OCI-LY7 (cell line): ENCODE measurements around the gene NKX2-8. TPM values are rescaled to one million over a fixed set of nuclear protein-coding genes. Genes with fewer than 3 reads are reported as not detected.
"Not testable (repeated sequence)": the region's sequence is repeated elsewhere in the genome, so short reads cannot be mapped to it uniquely, and the experiment has no call there.

Experiments used
- BruUV-seq: library from RNA; stranded (reverse); fragments of 400-500 nt; replicated peaks from 2 replicates; lab custom pipeline; 2021; lab: Mats Ljungman, UMichigan
- CTCF ChIA-PET: fragments of 300-600 bp; sonication (Branson Sonifier 250); formaldehyde crosslinking; loops from one replicate; lab custom pipeline; 2022; ENCODE audit warnings: antibody characterized with exemption; ENCODE audit not compliant: unreplicated experiment; lab: Charles Lee
- POLR2A ChIA-PET: fragments of 300-600 bp; sonication (Branson Sonifier 250); formaldehyde crosslinking; loops from one replicate; lab custom pipeline; 2022; ENCODE audit warnings: antibody characterized with exemption; lab: Charles Lee
- DNase-seq: peaks from one replicate; pipeline ENCODE4 v3.0.0-alpha.2; 2015; ENCODE audit warnings: low spot score
- H2AFZ ChIP-seq: fragments of 200-600 bp; sonication (generic), shearing (Covaris generic); 2 replicates; pipeline ENCODE4 v1.6.1; 2014; ENCODE audit warnings: mild to moderate bottlenecking, antibody characterized with exemption, low read length, moderate library complexity
- H3K27ac ChIP-seq: fragments of 200-600 bp; sonication (generic); 2 replicates; pipeline ENCODE4 v1.5.1; 2014; ENCODE audit warnings: mixed run types, low read depth, mild to moderate bottlenecking, moderate library complexity, low read length, inconsistent platforms; ENCODE audit not compliant: poor library complexity, severe bottlenecking
- H3K36me3 ChIP-seq: fragments of 200-600 bp; sonication (generic); 2 replicates; pipeline ENCODE4 v1.6.1; 2014; ENCODE audit warnings: mild to moderate bottlenecking, antibody characterized with exemption, low read length, moderate library complexity, mixed read lengths; ENCODE audit not compliant: insufficient read depth
- H3K4me1 ChIP-seq: fragments of 200-600 bp; sonication (generic); 2 replicates; pipeline ENCODE4 v1.5.1; 2014; ENCODE audit warnings: mild to moderate bottlenecking, low read length; ENCODE audit not compliant: insufficient read depth, poor library complexity, severe bottlenecking
- H3K4me2 ChIP-seq: fragments of 200-600 bp; sonication (generic); 2 replicates; pipeline ENCODE4 v1.6.1; 2014; ENCODE audit warnings: mild to moderate bottlenecking, low read length
- H3K4me3 ChIP-seq: fragments of 200-600 bp; sonication (generic); 2 replicates; pipeline ENCODE4 v1.5.1; 2014; ENCODE audit warnings: mild to moderate bottlenecking, low read depth, low read length; ENCODE audit not compliant: poor library complexity, severe bottlenecking
- H3K79me2 ChIP-seq: fragments of 200-600 bp; sonication (generic); 2 replicates; pipeline ENCODE4 v1.6.1; 2016; ENCODE audit warnings: low read depth, mild to moderate bottlenecking, low read length, moderate library complexity, mixed read lengths; ENCODE audit not compliant: insufficient read depth
- H3K9me2 ChIP-seq: fragments of 200-600 bp; sonication (generic); 2 replicates; pipeline ENCODE4 v1.6.1; 2016; ENCODE audit warnings: mild to moderate bottlenecking, low read length, mixed read lengths; ENCODE audit not compliant: insufficient read depth
- H3K9me3 ChIP-seq: fragments of 200-600 bp; sonication (generic); 2 replicates; pipeline ENCODE4 v1.6.1; 2014; ENCODE audit warnings: mild to moderate bottlenecking, mixed run types, low read length, mixed read lengths
- H4K20me1 ChIP-seq: fragments of 200-600 bp; sonication (generic); 2 replicates; pipeline ENCODE4 v1.6.1; 2014; ENCODE audit warnings: mild to moderate bottlenecking, antibody characterized with exemption, low read length, moderate library complexity, mixed read lengths; ENCODE audit not compliant: insufficient read depth
- CTCF ChIP-seq: fragments of 200-600 bp; sonication (generic); conservative IDR thresholded peaks from 2 replicates; pipeline ENCODE4 v1.5.1; 2014; ENCODE audit warnings: mild to moderate bottlenecking, antibody characterized with exemption, low read length, moderate library complexity, mixed read lengths
- EZH2phosphoT487 ChIP-seq: fragments of 200-600 bp; sonication (generic); IDR thresholded peaks from 2 replicates; pipeline ENCODE4 v1.6.1; 2018; ENCODE audit warnings: low read depth, borderline replicate concordance, mild to moderate bottlenecking, mixed run types, antibody characterized with exemption, low read length, moderate library complexity, mixed read lengths
- intact Hi-C: fragments of 100-400 bp; cut with micrococcal nuclease; formaldehyde crosslinking; loops from one replicate; pipeline ENCODE4 v1.10.0; 2022; ENCODE audit not compliant: unreplicated experiment
- total RNA-seq, 2 experiments: library from RNA; depleted of rRNA in 1 of 2; stranded (reverse); fragments of >200 nt in 1 of 2; shearing (Covaris generic) in 1 of 2; gene quantifications; 2 replicates each; pipeline ENCODE4 v1.2.3, GENCODE V29; 2014 to 2022

The NKX2-8 gene
- total RNA-seq, 2 experiments from 2014 or later, result not detected

GRCh38 chr14:36550899-36551298 is 31.5 kb downstream of the NKX2-8 start:
- H3K27ac ChIP-seq, result no peak overlapping the region
- no peak overlapping the region for H3K4me3 ChIP-seq
- no peaks in the 10 kb centered on the region for H4K20me1 ChIP-seq
- H2AFZ ChIP-seq, result no peak overlapping the region
- H3K36me3 ChIP-seq, result no peaks in the 10 kb centered on the region
- TF ChIP-seq EZH2phosphoT487 (no peak), CTCF (no peak)
- DNase-seq, result no peak
- H3K4me1 ChIP-seq, result no peaks in the 10 kb centered on the region
- H3K79me2 ChIP-seq, result no peaks in the 10 kb centered on the region
- no peaks in the 10 kb centered on the region; the same call in 1 of the 2 replicates for H3K9me2 ChIP-seq
- ChIA-PET POLR2A (no interaction called here), CTCF (no interaction called here)
- intact Hi-C loops, result no loop called here
- no TSS peak for BruUV-seq
- H3K9me3 ChIP-seq, result no peaks in the 10 kb centered on the region
- no peak overlapping the region for H3K4me2 ChIP-seq

GRCh38 chr14:36544280-36544679 is 38.1 kb downstream of the NKX2-8 start:
- H3K79me2 ChIP-seq, intact Hi-C loops, H4K20me1 ChIP-seq, H3K9me2 ChIP-seq, CTCF ChIA-PET, H2AFZ ChIP-seq, H3K36me3 ChIP-seq, H3K4me2 ChIP-seq, H3K4me3 ChIP-seq, H3K4me1 ChIP-seq, DNase-seq, BruUV-seq, H3K27ac ChIP-seq, H3K9me3 ChIP-seq: not testable (repeated sequence)
- POLR2A ChIA-PET, result interaction anchor here (0.7 kb wide), 1 partner anchor 472 kb away, joined by 3 read pairs; no protein-coding TSS in a partner anchor

DNA sequence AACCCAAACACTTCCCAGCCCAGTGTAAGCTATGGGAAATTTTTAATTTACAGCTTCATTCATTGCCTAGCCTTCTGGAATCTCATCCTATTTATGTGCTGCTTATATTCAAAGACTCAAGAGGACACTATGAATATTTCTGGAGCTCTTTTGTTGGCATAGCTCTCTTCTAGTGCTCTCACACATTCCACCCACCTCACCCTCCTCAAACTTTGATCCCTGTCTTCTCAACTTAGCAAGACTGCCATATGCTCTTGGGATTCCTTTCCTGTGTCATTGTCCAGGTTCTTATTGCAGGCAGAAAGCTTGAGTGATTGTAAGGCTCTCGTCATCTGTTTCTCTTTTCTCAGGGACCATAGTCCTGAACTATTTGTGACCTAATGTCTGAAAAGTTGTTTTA is 44.4 kb downstream of the NKX2-8 start:
- H2AFZ ChIP-seq, result no peak overlapping the region
- no peak for DNase-seq
- no peaks in the 10 kb centered on the region for H3K9me3 ChIP-seq
- no peak overlapping the region for H3K27ac ChIP-seq
- BruUV-seq, result no TSS peak
- H3K4me1 ChIP-seq, result no peaks in the 10 kb centered on the region
- ChIA-PET CTCF (no interaction called here), POLR2A (interaction anchor here (1.7 kb wide), 1 partner anchor 10 kb away, joined by 4 read pairs; no protein-coding TSS in a partner anchor)
- H4K20me1 ChIP-seq, result no peaks in the 10 kb centered on the region
- no peak overlapping the region for H3K4me2 ChIP-seq
- no peaks in the 10 kb centered on the region for H3K79me2 ChIP-seq
- TF ChIP-seq CTCF (no peak), EZH2phosphoT487 (no peak)
- H3K36me3 ChIP-seq, result no peaks in the 10 kb centered on the region
- H3K4me3 ChIP-seq, result no peak overlapping the region
- no peaks in the 10 kb centered on the region for H3K9me2 ChIP-seq
- intact Hi-C loops, result no loop called here

Other genes starting within 250 kb of the NKX2-8 start
- not detected in 2 replicates for gene NKX2-1, start 62.4 kb downstream of the NKX2-8 start, total RNA-seq (2014; rRNA removed; shearing (Covaris generic))
- not detected in 2 replicates for gene NKX2-1, start 62.4 kb downstream of the NKX2-8 start, total RNA-seq (2022)
- 1.4 and 2.3 TPM in 2 replicates for gene PAX9, start 79.2 kb upstream of the NKX2-8 start, total RNA-seq (2014; rRNA removed; shearing (Covaris generic))
- 4.4 and 5.3 TPM in 2 replicates for gene PAX9, start 79.2 kb upstream of the NKX2-8 start, total RNA-seq (2022)